Astrocyte (in vitro differentiated cells and primary cell): ENCODE data around the gene NDUFA13.

ENCODE experiments used
- EZH2 ChIP-seq: IDR thresholded peaks from 2 replicates; pipeline ENCODE4 v1.6.1; 2012; ENCODE audit warnings: mild to moderate bottlenecking, low read length, inconsistent platforms; ENCODE audit not compliant: insufficient read depth
- TF ChIP-seq, protein P1 (sequence below): IDR thresholded peaks from 2 replicates; pipeline ENCODE4 v1.5.1; 2011; ENCODE audit warnings: low read depth, mild to moderate bottlenecking, inconsistent platforms, low read length, moderate library complexity; ENCODE audit not compliant: insufficient read depth

DNA sequence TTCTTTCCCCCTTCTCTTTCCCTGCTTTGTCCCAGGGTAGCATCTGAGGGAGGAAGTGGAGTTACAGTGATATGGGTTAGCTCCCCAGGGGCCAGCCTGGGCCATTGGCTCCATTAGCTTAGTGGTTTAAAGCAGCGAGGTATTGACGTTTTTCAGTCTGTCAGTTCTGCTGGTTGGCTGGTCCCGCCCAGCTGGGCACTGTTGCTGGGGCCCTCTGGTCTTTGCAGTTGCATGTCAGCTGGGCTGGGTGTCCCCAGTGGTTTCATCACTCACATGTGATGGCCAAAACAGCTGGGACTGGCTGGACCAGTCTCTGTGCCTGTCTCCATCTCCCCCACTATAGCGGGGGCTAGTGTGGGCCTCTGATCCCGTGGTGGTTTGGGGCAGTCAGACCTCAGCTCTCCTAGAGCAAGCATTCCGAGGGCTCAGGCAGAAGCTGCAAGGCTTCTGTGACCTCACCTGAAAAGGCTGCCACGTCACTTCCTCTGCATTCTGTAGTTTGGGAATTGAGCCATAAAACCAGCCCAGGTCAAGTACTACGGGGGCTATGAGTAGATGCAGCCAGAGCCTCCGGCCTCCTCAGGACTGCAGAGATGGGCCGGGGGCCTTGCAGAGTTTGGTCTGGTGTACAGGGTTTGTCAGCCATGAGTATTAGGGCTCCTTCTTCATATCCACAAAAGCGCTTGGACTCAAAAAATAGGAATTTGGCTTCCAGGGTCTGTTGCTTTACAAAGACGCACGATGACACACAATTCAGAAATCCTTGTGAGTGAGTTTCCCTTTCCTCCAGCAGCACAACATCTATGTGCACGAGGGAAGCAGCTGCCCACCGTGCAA is 30.6 kb upstream of the NDUFA13 start:
- TF ChIP-seq, protein P1, sequence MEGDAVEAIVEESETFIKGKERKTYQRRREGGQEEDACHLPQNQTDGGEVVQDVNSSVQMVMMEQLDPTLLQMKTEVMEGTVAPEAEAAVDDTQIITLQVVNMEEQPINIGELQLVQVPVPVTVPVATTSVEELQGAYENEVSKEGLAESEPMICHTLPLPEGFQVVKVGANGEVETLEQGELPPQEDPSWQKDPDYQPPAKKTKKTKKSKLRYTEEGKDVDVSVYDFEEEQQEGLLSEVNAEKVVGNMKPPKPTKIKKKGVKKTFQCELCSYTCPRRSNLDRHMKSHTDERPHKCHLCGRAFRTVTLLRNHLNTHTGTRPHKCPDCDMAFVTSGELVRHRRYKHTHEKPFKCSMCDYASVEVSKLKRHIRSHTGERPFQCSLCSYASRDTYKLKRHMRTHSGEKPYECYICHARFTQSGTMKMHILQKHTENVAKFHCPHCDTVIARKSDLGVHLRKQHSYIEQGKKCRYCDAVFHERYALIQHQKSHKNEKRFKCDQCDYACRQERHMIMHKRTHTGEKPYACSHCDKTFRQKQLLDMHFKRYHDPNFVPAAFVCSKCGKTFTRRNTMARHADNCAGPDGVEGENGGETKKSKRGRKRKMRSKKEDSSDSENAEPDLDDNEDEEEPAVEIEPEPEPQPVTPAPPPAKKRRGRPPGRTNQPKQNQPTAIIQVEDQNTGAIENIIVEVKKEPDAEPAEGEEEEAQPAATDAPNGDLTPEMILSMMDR, result no peak
- TF ChIP-seq EZH2, result no peak
